Ovary (tissue), 9 donors: ENCODE measurements around the gene ELMOD2. TPM values are rescaled to one million over a fixed set of nuclear protein-coding genes. Genes with fewer than 3 reads are reported as not detected.

ENCODE experiments used
- DNase-seq, 5 donors: peaks; one replicate each; pipeline ENCODE4 v3.0.0-alpha.2; 2019 to 2020
- H3K27ac ChIP-seq, 2 donors: fragments of 200-600 bp; one replicate each; pipeline versions ENCODE4 v1.5.1 to v1.8.0; 2019 to 2022
- H3K27me3 ChIP-seq: fragments of 200-600 bp; one replicate; pipeline ENCODE4 v1.8.0; 2022
- H3K36me3 ChIP-seq: fragments of 200-600 bp; sonication (generic); one replicate; pipeline ENCODE4 v1.5.1; 2019
- H3K4me1 ChIP-seq: one replicate; pipeline ENCODE4 v1.8.1; 2013; ENCODE audit warnings: mild to moderate bottlenecking, moderate library complexity; ENCODE audit not compliant: insufficient read depth
- H3K4me3 ChIP-seq: fragments of 200-600 bp; sonication (generic); one replicate; pipeline ENCODE4 v1.5.1; 2017
- H3K9me3 ChIP-seq, 2 donors: fragments of 200-600 bp in 1 of 2; sonication (generic) in 1 of 2; one replicate each; pipeline versions ENCODE4 v1.5.1 to v1.8.1; 2013 to 2019; ENCODE audit warnings: mild to moderate bottlenecking in 1 of 2, moderate library complexity in 1 of 2
- CTCF ChIP-seq, 3 donors: fragments of 450-650 bp in 2 of 3; fragments of 200-600 bp in 1 of 3; IDR thresholded peaks; one replicate each; pipeline versions ENCODE4 v1.5.1 to v1.8.0; 2016 to 2022; ENCODE audit warnings: antibody characterized with exemption in 3 of 3, mild to moderate bottlenecking in 1 of 3
- EP300 ChIP-seq: sonication (generic); formaldehyde crosslinking; IDR thresholded peaks from one replicate; pipeline ENCODE4 v1.6.1; 2017; ENCODE audit warnings: antibody characterized with exemption
- POLR2A ChIP-seq: fragments of 450-650 bp; IDR thresholded peaks from one replicate; pipeline ENCODE4 v1.6.1; 2017; ENCODE audit warnings: antibody characterized with exemption, mild to moderate bottlenecking, moderate library complexity
- WGBS, 3 donors: extraction: QIAGEN DNeasy Blood & Tissue Kit in 1 of 3; methylation state at CpG; one replicate each; pipeline versions ENCODE4 v1.1.5 to v1.1.7; 2013 to 2017; 5-methylcytosine and 5-hydroxymethylcytosine counted together
- intact Hi-C, 4 donors: fragments of 100-400 bp; cut with DNase I; formaldehyde crosslinking; loops; one replicate each; pipeline versions ENCODE4 v1.11.0 to v1.15.1; 2022 to 2023
- polyA plus RNA-seq, 2 donors: library from polyadenylated mRNA; stranded (reverse); fragments of 200-250 nt in 1 of 2; fragments of 350-450 nt in 1 of 2; fragmentation: Illumina TruSeq in 1 of 2; extraction: RNeasy Lipid Tissue Mini Kit (QIAGEN cat#74804) in 1 of 2; gene quantifications; one replicate each; pipeline ENCODE4 v1.2.3, GENCODE V29; 2013 to 2014
- small RNA-seq: library from RNA; depleted of rRNA; stranded (forward); fragments of <200 nt; gene quantifications from one replicate; pipeline ENCODE3, GENCODE V24; 2016
- total RNA-seq, 7 donors: library from RNA; depleted of rRNA in 2 of 7; stranded (reverse); fragments of >200 nt in 2 of 7; fragmentation: NEBNext Ultra II Directional in 3 of 7; extraction: Animal tissue kit (Norgen Biotek cat#: 25700) in 3 of 7; gene quantifications; one replicate each; pipeline versions ENCODE4 v1.1.0 to v1.2.4, GENCODE V29; 2016 to 2023
- donor health status: DM: no; HTN: no; CAD: no; lungs with moderate emphysema.
- donor health status: DM: no; HTN: no; CAD: no.
- donor health status: Bipolar disorder and iron deficiency.
- donor health status: DM: yes; HTN: yes; CAD: no.
- donor health status: DM: no; HTN: no; CAD: no.
- donor health status: DM: yes; HTN: yes; CAD: no.

ELMOD2 gene
- total and polyA plus RNA-seq, 9 donors, result 5.5 to 22.3 (median 15.5) TPM

GRCh38 chr4:140595065-140595464 lies 71.1 kb downstream of the ELMOD2 start:
- intact Hi-C loops, result no loop called here
- 59 to 79% (median 73%) methylated on average over 1 of the region's 1 CpG for WGBS, 3 donors

GRCh38 chr4:140600408-140600807 lies 76.4 kb downstream of the ELMOD2 start:
- intact Hi-C loops, result loop anchor here in 2 of 4 donors (10.0 kb wide), 2 partner anchors 236 to 246 kb away; no protein-coding TSS in a partner anchor
- WGBS, 3 donors, result 82 to 87% (median 86%) methylated on average over 8 of the region's 8 CpGs
- Histone ChIP-seq H3K4me1 (no peaks in the 10 kb centered on the region), H3K4me3 (no peak overlapping the region), H3K9me3 (no peaks in the 10 kb centered on the region), H3K36me3 (no peaks in the 10 kb centered on the region), H3K27me3 (no peaks in the 10 kb centered on the region), H3K27ac (no peak overlapping the region)
- no peak for DNase-seq
- TF ChIP-seq POLR2A, result no peak
- no peak for TF ChIP-seq CTCF (IDR thresholded peaks at IDR 0.05)
- no peak for TF ChIP-seq EP300

More at GRCh38 chr4:140595065-140595464, 71.1 kb downstream of the ELMOD2 start:
- no peaks in the 10 kb centered on the region for H3K4me1 ChIP-seq
- H3K27ac ChIP-seq, result no peak overlapping the region
- no peaks in the 10 kb centered on the region for H3K27me3 ChIP-seq
- no peaks in the 10 kb centered on the region for H3K9me3 ChIP-seq
- DNase-seq, result no peak
- H3K36me3 ChIP-seq, result no peaks in the 10 kb centered on the region
- H3K4me3 ChIP-seq, result no peak overlapping the region
- TF ChIP-seq EP300 (no peak), CTCF (IDR thresholded peaks at IDR 0.05) (no peak), POLR2A (no peak)

GRCh38 chr4:140602714-140603113 lies 78.7 kb downstream of the ELMOD2 start:
- WGBS, 3 donors, result 92 to 95% (median 92%) methylated on average over 2 of the region's 2 CpGs
- TF ChIP-seq POLR2A (no peak), CTCF (IDR thresholded peaks at IDR 0.05) (no peak), EP300 (no peak)
- Histone ChIP-seq H3K27me3 (no peaks in the 10 kb centered on the region), H3K27ac (no peak overlapping the region), H3K4me3 (no peak overlapping the region), H3K4me1 (no peaks in the 10 kb centered on the region), H3K9me3 (no peaks in the 10 kb centered on the region), H3K36me3 (no peaks in the 10 kb centered on the region)
- intact Hi-C loops, result loop anchor here in 2 of 4 donors (10.0 kb wide), 2 partner anchors 238 to 248 kb away; no protein-coding TSS in a partner anchor
- no peak for DNase-seq

GRCh38 chr4:140603286-140603685 lies 79.3 kb downstream of the ELMOD2 start:
- Histone ChIP-seq H3K4me1 (no peaks in the 10 kb centered on the region), H3K27ac (no peak overlapping the region), H3K9me3 (no peaks in the 10 kb centered on the region), H3K36me3 (no peaks in the 10 kb centered on the region), H3K4me3 (no peak overlapping the region), H3K27me3 (no peaks in the 10 kb centered on the region)
- DNase-seq, result no peak
- TF ChIP-seq CTCF (IDR thresholded peaks at IDR 0.05), result no peak
- TF ChIP-seq POLR2A, result no peak
- TF ChIP-seq EP300, result no peak
- intact Hi-C loops, result loop anchor here in 2 of 4 donors (10.0 kb wide), 2 partner anchors 238 to 248 kb away; no protein-coding TSS in a partner anchor
- 50 to 88% (median 61%) methylated on average over 2 of the region's 2 CpGs for WGBS, 3 donors

Small RNAs within 50 kb of the gene (small RNA-seq; reads per million reads assigned to genes)
- not detected for gene AC108019.1
- not detected for gene RN7SL152P

Other genes starting within 250 kb of the ELMOD2 start
- 10 to 100 TPM; 32.4 to 48.0 (median 43.4) TPM for gene SCOC, start 150.5 kb upstream of the ELMOD2 start, total RNA-seq
- 10 to 100 TPM; 37.1 to 47.8 TPM for gene SCOC, start 150.5 kb upstream of the ELMOD2 start, polyA plus RNA-seq
- gene CLGN, start 96.5 kb upstream of the ELMOD2 start, total RNA-seq, result 1 to 10 TPM in 2 of 7 donors, under 1 TPM in 5; 0.12 to 6.4 (median 0.82) TPM
- gene CLGN, start 96.5 kb upstream of the ELMOD2 start, polyA plus RNA-seq, result 1 to 10 TPM in 1 of 2 donors, under 1 TPM in 1; 0.27 to 3.1 TPM
- gene MGAT4D, start 25.9 kb upstream of the ELMOD2 start, total RNA-seq, result not detected
- gene MGAT4D, start 25.9 kb upstream of the ELMOD2 start, polyA plus RNA-seq, result not detected
- gene UCP1, start 44.8 kb downstream of the ELMOD2 start, total RNA-seq, result under 1 TPM in 2 of 7 donors, not detected in 5; 0.18 to 0.46 TPM
- not detected for gene UCP1, start 44.8 kb downstream of the ELMOD2 start, polyA plus RNA-seq
- 10 to 100 TPM; 14.9 to 28.8 (median 21.4) TPM for gene TBC1D9, start 232.2 kb downstream of the ELMOD2 start, total RNA-seq
- gene TBC1D9, start 232.2 kb downstream of the ELMOD2 start, polyA plus RNA-seq, result 10 to 100 TPM; 13.2 to 24.0 TPM